ENCODE data around the gene RAC3.

Gene RAC3

DNA sequence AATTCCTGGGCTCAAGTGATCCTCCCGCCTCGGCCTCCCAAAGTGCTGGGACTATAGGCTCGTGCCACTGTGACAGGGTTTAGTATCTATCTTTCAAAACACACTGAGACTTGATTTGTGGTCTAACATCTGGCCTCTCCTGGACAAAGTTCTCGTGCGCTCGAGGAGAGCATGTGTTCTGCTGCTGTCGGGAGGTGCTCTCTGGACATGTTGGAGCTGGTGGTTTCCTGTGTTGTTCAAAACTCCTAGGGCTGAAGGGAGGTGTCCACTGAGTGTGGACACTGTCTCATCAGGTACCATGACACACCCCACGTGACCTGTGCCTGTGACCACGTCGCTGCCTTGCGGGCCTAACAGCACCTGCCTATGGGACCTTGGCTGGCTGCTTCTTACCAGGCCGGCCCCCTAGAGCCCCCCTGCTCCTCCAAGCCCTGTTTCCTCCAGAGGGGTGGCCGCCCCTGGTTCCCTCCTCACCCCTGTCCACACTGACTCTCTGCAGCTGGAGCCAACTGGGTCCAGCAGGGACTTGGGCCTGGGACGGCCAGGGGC is 14.5 kb downstream of the RAC3 start:
- DNase-seq = no peak

DNA sequence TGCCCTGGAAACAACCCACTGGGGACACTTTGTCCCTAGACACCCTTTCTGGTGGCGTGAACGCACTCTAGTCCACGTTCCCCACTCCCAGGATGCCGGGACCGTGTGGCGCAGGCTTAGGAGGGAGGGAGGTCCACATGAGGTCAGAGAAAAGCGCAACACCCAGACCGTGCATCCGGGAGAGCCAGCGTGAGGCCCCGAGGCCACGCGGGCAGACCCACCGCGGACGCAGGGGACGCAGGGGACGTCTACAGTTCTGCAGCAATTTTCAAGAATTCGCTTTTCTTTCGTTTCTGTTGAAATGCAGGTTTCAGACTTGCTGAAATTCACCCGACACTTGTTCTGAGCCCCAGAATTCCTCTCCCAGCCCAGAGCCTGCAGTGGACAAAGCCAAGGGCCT is 15.4 kb downstream of the RAC3 start:
- DNase-seq = no peak

- DNase-seq = no peak
These were observed 15.9 kb downstream of the RAC3 start for GRCh38 chr17:82047379-82047778.

DNA sequence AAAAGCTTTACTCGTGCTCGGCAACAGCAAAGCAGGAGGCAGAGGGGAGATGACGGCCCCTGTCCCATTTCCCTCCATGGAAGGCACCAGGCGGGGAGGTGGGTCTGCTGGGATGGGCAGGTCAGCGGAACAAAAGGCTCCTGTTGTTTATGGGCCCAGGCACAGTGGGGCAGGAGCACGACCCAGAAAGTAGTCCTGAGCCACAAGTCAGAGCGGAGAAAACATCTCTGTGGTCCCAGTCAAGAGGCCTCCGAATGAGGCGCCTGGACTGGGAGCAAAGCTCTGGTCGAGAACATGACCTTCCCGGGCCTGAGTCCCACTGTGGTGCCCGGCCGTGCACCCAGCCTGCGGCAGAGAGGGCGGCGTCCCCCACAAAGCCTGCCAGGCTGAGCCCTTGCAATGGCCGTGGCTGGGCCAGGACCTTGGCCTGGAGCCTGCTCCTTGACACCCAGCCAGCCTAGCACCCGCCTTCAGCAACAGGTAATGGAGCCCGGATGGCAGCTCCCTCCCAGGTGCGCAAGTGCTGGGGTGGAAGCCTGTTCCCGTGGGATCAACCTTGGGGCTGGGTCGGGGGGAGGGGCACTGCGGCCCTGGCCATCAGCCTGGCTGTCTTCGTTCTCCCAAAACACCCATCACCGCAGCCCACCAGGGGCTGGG is 16.6 kb downstream of the RAC3 start:
- DNase-seq = no peak

- DNase-seq = no peak
These were observed 17.1 kb downstream of the RAC3 start for GRCh38 chr17:82048571-82048971.

GRCh38 chr17:82049106-82049505 is 17.6 kb downstream of the RAC3 start:
- no peak for DNase-seq

- no peak for DNase-seq
These were observed 18.1 kb downstream of the RAC3 start for GRCh38 chr17:82049521-82049971.

DNA sequence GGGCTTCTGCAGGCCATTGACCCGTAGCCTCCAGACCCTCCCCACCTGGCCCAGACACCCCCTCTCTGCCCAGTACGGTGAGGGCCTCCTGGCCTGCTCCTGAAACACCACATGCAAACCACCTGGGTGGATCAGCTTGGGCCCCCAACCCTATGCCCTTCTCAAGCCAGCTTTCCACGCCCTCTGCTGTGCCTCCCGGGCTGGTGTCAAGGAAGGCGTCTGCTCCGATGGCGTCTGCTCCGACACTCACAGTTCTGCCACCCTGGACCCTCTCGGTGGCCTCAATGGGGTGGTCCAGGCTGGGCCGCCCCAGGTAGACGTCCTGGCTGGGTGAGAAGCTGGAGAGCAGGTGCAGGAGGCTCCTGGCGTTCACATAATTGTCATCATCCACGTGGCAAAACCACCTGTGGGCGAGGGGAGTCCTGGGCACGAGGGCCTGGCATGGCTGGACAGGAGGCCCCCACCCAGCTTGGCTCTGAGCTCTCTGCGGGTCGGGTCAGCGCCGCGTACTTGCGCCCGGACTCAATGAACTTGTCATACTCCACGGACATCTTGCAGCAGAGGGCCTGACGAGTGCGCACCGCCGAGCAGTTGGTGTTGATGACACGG is 18.8 kb downstream of the RAC3 start:
- no peak for DNase-seq

DNA sequence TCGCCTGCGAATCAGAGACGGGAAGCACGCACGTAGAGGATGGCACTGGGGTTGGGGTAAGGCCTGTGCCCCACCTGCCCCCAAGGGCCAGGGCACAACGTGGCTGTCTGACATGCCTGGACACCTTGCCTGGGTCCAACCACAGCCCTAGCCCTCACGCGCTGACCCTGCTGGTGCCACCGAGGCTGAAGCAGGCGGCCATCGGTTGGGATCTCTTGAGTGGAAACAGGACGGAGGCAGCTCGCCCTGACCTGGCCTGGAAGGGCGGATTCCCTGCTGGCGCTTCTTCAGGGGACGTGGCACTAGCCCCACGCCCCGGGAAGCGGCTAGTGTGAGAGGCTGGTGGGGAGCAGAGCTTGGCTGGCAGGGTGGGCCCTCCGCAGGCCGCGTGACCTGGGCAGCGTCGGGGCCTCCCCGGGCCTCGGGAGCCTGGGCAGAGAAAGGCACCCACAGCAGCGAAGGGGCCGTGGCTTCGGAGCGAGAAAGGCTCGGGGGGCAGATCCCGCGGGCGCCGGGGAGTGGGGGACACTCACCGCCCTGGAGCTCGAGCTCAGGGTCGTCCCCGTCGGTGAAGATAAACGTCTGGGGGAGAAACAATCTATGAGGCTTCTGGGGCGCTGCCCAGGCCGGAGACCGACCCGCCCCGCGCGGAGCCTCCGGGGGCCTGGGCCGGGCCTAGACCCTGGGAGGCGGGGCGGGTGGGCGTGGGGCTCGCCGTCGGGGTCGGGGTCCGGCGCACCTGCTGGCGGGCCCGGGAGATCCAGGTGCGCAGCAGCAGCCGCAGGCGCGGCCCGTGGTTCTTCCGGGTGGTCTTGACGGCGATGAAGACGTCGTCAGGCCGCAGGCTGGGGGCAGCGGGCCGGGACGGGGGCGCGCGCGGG is 19.5 kb downstream of the RAC3 start:
- no peak for DNase-seq

DNA sequence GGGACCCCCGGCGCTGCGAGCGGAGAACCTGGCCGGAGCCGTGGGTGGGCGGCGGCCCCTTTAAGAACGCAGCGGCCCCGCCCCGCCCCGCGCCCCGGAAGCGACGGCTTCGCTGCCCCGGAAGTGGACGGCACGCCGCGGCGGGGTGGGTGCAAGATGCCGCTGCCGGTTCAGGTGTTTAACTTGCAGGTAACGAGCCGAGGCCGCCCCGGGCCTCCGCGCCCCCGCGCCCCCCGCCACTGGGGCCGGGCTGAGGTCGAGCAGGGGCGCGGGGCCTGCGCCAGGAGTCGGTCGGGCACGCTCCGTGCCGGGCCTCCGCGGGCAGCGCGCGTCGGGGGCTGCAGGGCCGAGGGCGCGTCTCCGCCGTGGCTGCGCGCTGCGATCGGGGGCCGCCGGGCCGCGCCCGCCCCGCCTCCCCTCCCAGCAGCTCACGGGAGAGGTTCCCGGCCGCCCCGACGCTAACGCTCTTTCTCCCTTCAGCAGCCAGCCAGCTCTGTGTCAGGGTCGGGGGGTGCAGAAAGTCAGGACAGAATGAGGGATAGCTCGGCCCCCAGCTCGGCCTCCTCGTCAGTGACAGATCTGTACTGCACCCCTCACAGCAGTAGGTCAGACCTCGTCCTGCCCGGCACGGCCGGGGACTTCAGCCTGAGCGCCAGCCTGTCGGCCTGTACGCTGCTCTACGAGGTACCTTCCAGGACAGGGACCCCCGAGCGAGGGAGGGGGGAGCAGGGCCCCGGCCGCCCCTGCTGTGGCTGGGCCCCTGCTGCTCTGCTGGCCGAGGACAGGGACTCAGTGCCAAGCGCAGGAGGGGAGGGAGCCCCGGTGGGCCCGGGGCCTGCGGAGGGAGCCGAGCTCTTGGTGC is 20.5 kb downstream of the RAC3 start, which contains the start of the genes GPS1 and RFNG:
Gene GPS1, plus strand, starts transcription at position 123 of the 862 bp plus-strand sequence. Its CDS starts 34 bp downstream, at position 157.
Gene RFNG, minus strand, starts transcription at position 36 of the 862 bp plus-strand sequence. CDS start 45 bp downstream, outside the sequence.
- peak; percentile 41 for DNase-seq

DNA sequence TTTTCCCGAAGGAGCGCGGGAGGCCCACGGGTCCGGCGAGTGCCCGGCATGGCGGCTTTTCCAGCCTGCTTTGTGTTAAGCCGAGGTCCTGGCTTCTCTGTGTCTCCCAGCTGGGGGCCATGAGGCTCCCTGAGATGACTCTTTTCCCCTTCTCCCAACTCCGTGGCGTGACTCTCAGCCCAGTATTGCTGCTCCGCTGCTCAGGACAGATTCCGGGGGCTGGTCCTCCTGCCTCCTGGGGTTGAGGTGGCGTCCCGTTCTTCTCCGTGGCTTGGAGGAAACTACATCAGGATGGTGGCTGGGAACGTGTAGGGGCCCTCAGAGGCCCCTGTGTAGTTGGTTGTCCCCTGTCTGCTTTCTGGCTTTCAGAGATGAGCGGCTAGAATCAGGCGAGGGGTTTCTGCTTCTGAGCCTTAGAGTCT is 21.2 kb downstream of the RAC3 start:
- DNase-seq = no peak

- no peak for DNase-seq
These were observed 21.7 kb downstream of the RAC3 start for GRCh38 chr17:82053130-82053529.

- DNase-seq = no peak
These were observed 22.2 kb downstream of the RAC3 start for GRCh38 chr17:82053556-82054263.

DNA sequence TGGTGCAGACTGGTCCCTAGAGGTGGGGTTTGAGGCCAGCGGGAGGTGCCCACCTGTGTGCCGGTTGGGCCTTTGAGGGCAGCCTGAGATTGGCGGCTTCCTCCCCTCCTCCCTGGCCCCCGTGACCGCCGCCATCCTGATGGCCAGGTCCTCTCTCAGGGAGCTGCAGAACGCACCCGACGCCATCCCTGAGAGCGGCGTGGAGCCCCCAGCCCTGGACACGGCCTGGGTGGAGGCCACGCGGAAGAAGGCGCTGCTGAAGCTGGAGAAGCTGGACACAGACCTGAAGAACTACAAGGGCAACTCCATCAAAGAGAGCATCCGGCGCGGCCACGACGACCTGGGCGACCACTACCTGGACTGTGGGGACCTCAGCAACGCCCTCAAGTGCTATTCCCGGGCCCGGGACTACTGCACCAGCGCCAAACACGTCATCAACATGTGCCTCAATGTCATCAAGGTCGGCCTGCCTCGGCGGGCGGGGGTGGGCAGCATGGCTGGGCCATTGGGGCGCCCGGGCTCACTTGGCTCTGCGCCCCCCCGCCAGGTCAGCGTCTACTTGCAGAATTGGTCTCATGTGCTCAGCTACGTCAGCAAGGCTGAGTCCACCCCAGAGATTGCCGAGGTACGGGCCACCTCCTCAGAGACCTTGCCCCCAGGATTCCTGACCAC is 23.0 kb downstream of the RAC3 start:
- DNase-seq = no peak

DNA sequence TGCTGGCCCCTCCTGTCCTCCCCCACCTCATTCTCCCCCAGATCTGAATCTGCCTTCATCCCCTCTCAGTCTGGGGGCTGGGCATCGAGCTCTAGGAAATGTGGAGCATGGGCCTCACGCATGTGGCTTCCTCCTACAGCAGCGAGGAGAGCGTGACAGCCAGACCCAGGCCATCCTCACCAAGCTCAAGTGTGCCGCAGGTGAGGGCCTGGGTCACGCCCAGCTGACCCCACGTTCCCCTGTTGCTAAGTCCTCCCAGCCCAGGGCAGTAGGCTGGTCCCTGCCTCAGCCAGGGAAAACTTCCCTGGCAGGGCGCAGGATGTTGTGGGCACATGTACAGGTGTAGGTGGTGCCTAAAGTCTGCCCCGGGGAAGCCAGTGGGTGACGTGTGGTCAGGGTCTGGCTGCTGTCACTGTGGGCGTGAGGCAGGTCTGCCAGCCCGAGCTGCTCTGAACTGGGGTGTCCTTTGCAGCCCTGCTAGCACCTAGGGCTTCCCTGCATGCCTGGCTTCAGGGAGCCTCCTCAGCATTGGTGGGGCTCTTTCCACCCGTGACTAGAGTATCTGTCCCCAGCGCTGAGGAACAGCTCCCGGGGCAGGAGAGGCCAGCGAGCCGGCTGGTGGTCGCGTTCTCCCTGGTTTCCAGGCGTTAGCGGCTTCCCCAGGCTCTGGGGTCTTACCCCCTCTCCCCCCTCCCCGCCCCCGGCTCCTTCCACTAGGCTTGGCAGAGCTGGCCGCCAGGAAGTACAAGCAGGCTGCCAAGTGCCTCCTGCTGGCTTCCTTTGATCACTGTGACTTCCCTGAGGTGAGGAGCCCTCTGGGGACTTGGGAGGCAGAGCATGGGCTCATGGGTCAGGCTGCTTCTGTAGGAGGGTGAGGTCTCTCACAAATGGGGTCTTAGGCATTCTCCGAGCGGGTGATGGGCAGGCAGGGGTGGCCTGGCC is 23.8 kb downstream of the RAC3 start:
- DNase-seq = no peak

- DNase-seq = no peak
These were observed 24.7 kb downstream of the RAC3 start for GRCh38 chr17:82055965-82056728.

- no peak for DNase-seq
These were observed 25.5 kb downstream of the RAC3 start for GRCh38 chr17:82056729-82057621.

All from NCI-H748 treated with DMSO at 0.1 percent for 48 hours (cell line).